Measurements from ENCODE around the gene LYPD1. TPM values are rescaled to one million over a fixed set of nuclear protein-coding genes. Genes with fewer than 3 reads are reported as not detected.

The LYPD1 gene
- total RNA-seq, 1 experiment from 2014 or later, result 5.1 TPM

- no peak overlapping the region for H3K4me2 ChIP-seq
- H3K9me3 ChIP-seq (ENCODE audit: insufficient read depth, low read depth), result no peaks in the 10 kb centered on the region
- H3K4me1 ChIP-seq (replicated peaks; ENCODE audit: insufficient read depth), result no peaks in the 10 kb centered on the region; the same call in 1 of the 2 replicates
- POLR2A ChIA-PET (ENCODE audit: unreplicated experiment), result no interaction called here
- H3K9me2 ChIP-seq (ENCODE audit: insufficient read depth), result no peaks in the 10 kb centered on the region
- TF ChIP-seq EZH2 (IDR thresholded peaks at IDR 0.05; ENCODE audit: low read depth), result no peak
- TF ChIP-seq CTCF (conservative IDR thresholded peaks at IDR 0.05), result no peak
- H3K36me3 ChIP-seq (ENCODE audit: low read depth), result no peaks in the 10 kb centered on the region
- no peaks in the 10 kb centered on the region for H3K27me3 ChIP-seq (ENCODE audit: insufficient read depth, low read depth)
- DNase-seq, result no peak
- no peaks in the 10 kb centered on the region for H3F3A ChIP-seq (ENCODE audit: insufficient read depth, low read depth)
- H3K79me2 ChIP-seq (ENCODE audit: low read depth), result no peaks in the 10 kb centered on the region
- H4K20me1 ChIP-seq (ENCODE audit: insufficient read depth), result no peaks in the 10 kb centered on the region
- CTCF ChIA-PET, result no interaction called here
- H3K4me3 ChIP-seq, result no peak overlapping the region
- intact Hi-C loops (cut with micrococcal nuclease; ENCODE audit: unreplicated experiment), result no loop called here
- no peak overlapping the region for H2AFZ ChIP-seq
- no TSS peak for BruUV-seq (replicated peaks)
- H3K27ac ChIP-seq, result no peak overlapping the region
Observed at GRCh38 chr2:132664096-132664495, 5.9 kb downstream of the LYPD1 start.

- POLR2A ChIA-PET (ENCODE audit: unreplicated experiment), result no interaction called here
- CTCF ChIA-PET, result no interaction called here
- TF ChIP-seq EZH2 (IDR thresholded peaks at IDR 0.05; ENCODE audit: low read depth) (no peak), CTCF (conservative IDR thresholded peaks at IDR 0.05) (no peak)
- DNase-seq, result no peak
- Histone ChIP-seq H3K27me3 (ENCODE audit: insufficient read depth, low read depth) (no peaks in the 10 kb centered on the region), H3K4me3 (no peak overlapping the region), H3K27ac (no peak overlapping the region), H4K20me1 (ENCODE audit: insufficient read depth) (no peaks in the 10 kb centered on the region), H3K79me2 (ENCODE audit: low read depth) (no peaks in the 10 kb centered on the region), H2AFZ (no peak overlapping the region), H3K4me2 (no peak overlapping the region), H3K36me3 (ENCODE audit: low read depth) (no peaks in the 10 kb centered on the region), H3K4me1 (replicated peaks; ENCODE audit: insufficient read depth) (no peaks in the 10 kb centered on the region), H3F3A (ENCODE audit: insufficient read depth, low read depth) (no peaks in the 10 kb centered on the region), H3K9me3 (ENCODE audit: insufficient read depth, low read depth) (no peaks in the 10 kb centered on the region), H3K9me2 (ENCODE audit: insufficient read depth) (no peaks in the 10 kb centered on the region)
- intact Hi-C loops (cut with micrococcal nuclease; ENCODE audit: unreplicated experiment), result no loop called here
- BruUV-seq (replicated peaks), result no TSS peak
Observed at GRCh38 chr2:132662732-132663131, 7.3 kb downstream of the LYPD1 start.

GRCh38 chr2:132659331-132659730, 10.7 kb downstream of the LYPD1 start:
- H3K79me2 ChIP-seq (ENCODE audit: low read depth), result no peaks in the 10 kb centered on the region
- H3K9me2 ChIP-seq (ENCODE audit: insufficient read depth), result no peaks in the 10 kb centered on the region
- H4K20me1 ChIP-seq (ENCODE audit: insufficient read depth), result no peaks in the 10 kb centered on the region
- H3K27ac ChIP-seq, result no peak overlapping the region
- H3F3A ChIP-seq (ENCODE audit: insufficient read depth, low read depth), result no peaks in the 10 kb centered on the region
- TF ChIP-seq EZH2 (IDR thresholded peaks at IDR 0.05; ENCODE audit: low read depth) (no peak), CTCF (conservative IDR thresholded peaks at IDR 0.05) (no peak)
- POLR2A ChIA-PET (ENCODE audit: unreplicated experiment), result no interaction called here
- CTCF ChIA-PET, result no interaction called here
- no peaks in the 10 kb centered on the region for H3K36me3 ChIP-seq (ENCODE audit: low read depth)
- no peak overlapping the region for H3K4me2 ChIP-seq
- H3K4me1 ChIP-seq (replicated peaks; ENCODE audit: insufficient read depth), result no peaks in the 10 kb centered on the region
- no TSS peak for BruUV-seq (replicated peaks)
- DNase-seq, result no peak
- H3K4me3 ChIP-seq, result no peak overlapping the region
- intact Hi-C loops (cut with micrococcal nuclease; ENCODE audit: unreplicated experiment), result no loop called here
- H3K9me3 ChIP-seq (ENCODE audit: insufficient read depth, low read depth), result no peaks in the 10 kb centered on the region
- no peak overlapping the region for H2AFZ ChIP-seq
- no peaks in the 10 kb centered on the region for H3K27me3 ChIP-seq (ENCODE audit: insufficient read depth, low read depth)

Measured in PC-9 (cell line).